Hematopoietic multipotent progenitor cell treated with erythropoietin and hydrocortisone succinate and interleukin-3 and kit ligand, for 17 days (in vitro differentiated cells): Measurements from ENCODE around the gene CDH26.

Experiments used
- DNase-seq: peaks from one replicate; pipeline ENCODE4 v3.0.0-alpha.2; 2015; ENCODE audit warnings: low spot score

The CDH26 gene

DNA sequence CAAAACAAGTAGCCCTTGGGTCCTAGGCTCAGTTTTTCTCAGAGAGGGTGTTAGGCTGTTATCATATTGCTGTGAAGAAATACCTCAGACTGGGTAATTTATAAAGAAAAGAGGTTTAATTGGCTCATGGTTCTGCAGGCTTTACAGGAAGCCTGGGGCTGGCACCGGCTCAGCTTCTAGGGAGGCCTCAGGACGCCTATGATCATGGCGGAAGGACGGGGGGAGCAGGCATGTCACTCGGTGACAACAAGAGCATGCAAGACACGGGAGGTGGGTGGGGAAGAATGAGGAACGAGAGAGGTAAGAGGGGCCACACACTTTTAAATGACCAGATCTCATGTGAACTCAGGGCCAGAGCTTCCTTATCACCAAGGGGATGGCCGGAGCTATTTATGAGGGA lies 26.9 kb downstream of the CDH26 start:
- no peak for DNase-seq

DNA sequence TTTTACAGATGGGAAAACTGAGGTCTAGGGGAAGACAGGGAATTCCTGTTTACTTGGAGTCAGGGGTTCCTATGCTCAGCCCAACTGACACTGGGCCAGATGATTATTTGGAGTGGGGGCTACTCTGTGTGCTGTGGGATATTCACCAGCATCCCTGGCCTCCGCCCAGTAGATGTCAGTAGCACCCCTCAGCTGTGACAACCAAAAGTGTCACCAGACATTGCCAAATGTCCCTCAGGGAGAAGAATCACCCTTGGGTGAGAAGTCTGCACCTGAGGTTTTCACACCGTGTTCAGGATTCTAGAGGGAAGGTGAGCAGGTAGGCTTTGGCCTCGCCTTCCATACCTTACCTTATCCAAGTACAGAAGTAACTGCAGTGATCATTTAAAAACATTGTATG lies 27.6 kb downstream of the CDH26 start:
- no peak for DNase-seq

DNA sequence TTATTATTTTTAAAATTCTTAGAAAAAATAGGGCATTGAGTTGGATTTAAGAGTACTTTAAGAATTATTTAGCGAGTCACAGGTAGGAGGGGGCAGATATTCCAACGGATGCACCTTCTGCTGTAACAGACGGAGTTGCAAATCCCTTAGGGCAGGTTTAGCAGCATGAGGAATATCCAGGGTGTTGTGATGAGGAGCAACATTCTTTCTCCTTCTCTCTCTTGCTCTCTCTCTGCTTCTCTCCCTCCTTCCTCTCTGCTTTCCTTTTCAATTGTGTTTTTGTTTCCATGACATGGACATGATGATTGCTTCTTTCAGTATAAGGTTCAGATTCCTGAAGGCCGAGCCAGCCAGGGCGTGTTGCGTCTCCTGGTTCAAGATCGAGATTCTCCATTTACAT lies 28.9 kb downstream of the CDH26 start:
- DNase-seq: no peak

DNA sequence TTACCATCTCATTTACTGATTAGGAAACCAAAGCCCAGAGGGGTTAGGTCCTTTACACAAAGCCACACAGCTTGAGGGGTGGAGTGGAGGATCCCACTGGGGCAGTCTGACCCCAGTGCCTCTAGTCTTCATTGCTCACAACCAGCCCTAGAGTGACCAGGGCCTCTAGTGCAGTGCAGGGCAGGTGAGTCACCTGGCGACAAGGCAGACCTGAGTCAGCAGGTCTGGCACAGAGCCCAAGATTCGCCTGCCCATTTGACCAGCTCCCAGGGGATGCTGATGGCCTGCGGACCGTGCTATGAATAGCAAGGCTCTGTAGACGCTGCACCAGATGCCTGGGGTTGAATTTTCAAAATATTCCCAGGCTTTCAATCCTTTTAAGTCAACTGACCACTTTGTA lies 29.9 kb downstream of the CDH26 start:
- DNase-seq: no peak

DNA sequence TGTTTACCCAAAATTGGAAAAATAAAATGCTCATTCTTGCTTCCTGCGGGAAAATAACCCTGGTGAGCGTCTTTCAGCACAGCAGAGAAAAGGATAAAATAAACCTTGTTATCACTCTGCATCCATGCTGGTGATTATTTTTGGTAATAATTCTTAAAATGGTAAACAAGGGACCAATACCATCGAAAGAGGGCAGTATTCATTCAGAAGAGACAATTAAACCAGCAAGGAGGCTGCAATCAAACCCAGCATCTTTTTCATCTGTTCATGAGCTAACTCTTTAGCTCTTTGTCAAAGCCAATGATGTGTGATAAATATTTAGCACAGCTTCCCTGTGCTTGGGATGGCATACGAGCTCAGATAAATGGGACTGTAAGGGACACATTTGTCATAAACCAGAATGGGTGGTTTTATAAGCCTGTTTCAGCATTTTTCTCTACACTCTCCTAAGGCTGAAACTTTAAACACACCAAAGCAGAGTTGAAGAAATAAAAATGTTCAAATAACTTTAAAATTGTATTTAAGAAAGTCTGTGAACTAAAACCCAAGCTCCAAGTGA lies 34.4 kb downstream of the CDH26 start:
- no peak for DNase-seq

DNA sequence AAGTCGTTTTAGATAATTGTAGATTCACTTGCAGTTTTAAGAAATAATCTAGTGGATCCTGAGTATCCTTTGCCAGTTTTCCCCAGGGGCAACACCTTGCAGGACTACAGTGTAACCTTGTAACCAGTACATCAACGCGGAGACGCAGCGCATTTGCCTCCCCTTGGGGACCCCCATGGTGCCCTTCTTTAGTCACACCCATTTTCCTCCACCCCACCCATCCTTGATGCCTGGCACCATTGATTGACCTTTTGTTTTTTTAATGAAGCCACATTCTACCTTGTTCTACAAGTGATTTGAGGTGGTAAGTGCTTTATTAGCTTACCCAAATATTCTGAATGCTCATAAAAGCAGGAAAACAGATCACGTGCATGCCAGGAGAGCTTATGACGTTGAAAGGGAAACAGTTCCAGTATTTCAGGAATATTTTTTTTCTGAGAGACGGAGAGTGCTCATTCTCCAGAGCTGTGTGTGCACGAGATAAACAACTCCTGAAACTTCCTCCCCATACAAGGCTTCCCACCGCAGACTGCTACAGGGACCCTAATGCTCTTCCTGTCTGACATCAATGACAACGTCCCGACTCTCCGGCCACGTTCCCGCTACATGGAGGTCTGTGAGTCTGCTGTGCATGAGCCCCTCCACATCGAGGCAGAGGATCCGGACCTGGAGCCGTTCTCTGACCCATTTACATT lies 35.7 kb downstream of the CDH26 start:
- no peak for DNase-seq

DNA sequence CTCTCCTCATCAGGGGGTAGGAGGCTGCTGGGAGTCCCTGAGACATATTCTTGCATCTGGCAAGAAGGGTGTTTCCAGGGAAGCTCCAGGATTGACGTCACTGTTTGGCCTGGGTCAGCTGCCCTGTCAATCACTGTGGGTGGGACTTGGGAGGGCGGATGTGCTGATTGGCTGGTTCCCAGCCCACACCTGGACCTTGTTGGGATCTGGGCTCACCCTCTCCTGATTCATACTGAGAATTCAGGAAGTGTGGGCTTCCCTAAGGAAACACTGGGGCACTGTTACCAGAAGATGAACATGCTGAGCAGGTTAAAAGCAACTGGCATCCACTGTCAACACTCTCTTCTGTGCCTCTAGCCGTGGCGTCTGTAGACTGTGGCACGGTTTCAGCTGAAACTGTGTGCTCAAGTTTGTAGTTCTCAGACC lies 36.5 kb downstream of the CDH26 start:
- no peak for DNase-seq

DNA sequence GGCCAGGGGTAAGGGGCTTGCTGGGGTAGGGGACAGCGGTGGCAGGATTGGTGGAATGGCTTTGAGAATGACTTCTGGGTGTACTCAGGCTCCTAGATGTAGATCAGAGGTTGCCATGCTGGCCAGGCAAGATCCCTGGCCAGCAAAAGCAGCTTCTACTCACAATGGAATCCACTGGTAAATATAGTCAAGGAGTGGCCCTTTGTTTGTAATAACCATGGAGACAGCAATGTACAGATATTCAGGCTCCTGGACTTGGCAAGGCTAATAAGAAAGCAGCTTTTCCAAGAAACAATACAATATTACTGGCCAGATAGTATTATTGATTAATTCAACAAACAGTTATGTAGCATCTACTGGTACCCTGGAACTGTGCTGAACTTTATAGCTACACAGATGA lies 37.9 kb downstream of the CDH26 start:
- DNase-seq: no peak

DNA sequence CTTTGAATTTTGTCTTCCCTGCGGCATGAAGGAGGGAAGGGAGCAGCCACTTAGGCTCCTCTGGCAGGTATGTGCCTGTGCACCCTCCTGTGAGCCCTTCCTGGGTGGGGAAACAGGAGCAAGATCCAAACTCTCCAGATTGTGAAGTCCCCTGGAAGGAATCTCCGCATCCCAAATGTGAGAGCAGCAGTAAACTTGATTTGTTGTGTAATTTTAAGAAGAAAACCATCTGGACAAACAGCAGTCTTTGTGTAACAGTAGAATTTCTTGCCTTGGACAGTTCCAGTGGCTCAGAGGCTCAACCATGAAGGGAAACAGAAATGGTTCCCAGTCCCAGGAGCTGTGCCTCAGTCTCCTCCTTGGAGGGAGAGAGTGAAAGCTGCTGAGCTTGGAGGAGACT lies 39.7 kb downstream of the CDH26 start:
- no peak for DNase-seq

DNA sequence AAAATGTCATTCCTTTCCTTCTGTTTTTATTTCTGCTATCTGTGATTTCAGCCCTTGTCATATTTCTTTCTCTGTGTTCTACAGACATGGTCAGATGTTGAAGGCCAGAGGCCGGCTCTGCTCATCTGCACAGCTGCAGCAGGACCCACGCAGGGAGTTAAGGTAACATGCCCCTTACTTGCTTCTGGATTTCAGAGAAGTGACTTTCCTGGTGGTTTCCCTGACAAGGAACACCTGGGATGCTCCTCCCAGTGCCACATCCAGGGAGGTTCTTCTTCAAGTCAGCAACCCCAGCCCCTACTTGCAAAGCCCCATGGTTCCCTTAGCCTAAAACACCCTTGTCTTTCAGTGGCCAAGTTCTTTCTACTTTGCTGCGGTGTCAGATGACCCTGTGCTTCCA lies 41.3 kb downstream of the CDH26 start:
- no peak for DNase-seq

DNA sequence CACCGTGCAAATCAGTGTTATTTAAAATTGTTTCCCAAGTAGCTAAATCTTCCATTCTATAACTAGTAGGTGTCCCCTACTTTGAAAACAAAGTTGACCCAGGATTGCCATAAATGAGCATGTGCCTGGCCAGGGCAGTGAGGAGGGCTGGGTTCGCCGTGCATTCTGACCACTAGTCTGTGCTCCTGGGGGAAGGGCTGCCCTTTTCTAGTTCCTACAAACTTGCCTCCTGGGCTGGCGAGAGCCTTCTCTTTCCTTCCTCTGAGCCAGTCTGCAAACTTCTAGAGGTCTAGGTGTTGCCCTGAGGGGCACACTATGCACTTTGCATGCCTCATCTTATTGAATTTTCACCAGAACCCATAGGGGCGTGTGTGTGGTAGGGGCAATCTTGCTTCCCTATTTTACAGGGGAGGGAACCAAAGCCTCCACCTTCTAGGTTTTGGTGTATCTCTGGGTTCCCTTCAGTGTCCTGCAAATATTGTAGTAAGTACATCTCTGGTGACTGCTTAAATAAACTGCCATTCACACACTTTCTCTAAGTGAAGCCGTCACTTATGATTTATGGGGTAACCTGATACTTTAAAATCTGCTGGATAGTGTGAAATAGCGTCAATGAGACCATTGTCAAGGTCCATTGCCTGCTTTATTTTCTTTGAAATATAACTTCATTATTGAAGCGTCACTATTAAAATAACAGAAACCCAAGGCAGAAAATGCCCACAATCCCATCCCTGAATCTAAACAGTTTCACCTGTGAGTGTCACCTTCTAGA lies 42.2 kb downstream of the CDH26 start:
- DNase-seq: no peak

DNA sequence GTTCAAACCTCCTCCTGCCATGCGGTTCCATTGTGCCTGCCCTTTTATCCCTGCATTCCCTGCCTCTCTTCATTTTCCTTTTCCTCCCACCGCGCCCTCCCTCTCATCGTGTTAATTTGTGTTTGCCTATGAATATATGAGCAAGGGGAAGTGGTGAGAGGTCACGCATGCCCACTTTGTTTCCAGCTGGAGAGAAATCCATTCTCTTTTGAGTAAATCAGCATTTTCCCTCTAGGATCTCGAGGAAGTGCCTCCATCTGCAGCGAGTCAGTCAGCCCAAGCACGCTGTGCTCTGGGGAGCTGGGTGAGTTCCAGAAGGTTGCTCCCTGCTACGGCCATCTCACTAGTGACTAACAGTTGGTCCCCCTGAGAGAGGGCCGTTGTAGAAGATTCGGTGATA lies 42.9 kb downstream of the CDH26 start:
- DNase-seq: no peak

DNA sequence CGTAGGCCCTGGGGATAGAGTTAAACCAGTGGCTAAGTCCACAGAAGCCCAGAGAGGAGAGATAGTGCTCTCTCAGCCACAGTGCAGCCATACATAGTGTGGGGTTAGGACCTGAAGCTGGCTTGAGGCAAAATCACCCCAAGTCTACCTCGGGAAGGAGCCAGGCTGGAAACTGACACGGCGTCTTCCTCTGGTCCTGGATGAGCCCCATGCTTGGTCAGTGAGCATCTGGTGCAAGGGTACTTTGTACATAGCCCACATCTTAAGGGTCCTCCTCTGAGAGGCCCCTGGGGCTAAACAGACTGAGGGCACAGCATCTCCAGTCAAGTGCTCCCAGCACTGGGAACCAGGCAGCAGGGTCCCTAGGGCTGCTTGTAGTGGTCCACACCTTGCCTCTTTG lies 45.6 kb downstream of the CDH26 start:
- DNase-seq: no peak

DNA sequence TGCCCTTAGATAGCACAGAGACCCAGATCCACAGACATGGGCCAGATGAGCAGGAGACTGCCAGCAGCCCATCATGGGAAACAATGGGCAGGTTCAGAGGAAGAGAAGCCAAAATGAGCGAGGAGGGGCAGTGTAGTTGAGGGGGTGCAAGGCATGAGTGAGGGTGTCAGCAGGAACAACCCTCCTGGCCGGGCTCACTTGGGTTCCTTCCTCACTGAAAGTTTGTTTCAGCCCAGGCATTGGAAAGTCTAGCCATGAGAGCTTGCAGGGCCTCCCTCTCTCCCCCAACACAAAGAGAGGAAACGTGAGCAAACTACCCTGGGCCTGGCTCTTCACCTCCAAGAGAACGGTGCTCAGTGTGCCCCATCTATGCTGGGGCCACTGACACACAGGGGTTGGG lies 48.0 kb downstream of the CDH26 start:
- DNase-seq: no peak

DNA sequence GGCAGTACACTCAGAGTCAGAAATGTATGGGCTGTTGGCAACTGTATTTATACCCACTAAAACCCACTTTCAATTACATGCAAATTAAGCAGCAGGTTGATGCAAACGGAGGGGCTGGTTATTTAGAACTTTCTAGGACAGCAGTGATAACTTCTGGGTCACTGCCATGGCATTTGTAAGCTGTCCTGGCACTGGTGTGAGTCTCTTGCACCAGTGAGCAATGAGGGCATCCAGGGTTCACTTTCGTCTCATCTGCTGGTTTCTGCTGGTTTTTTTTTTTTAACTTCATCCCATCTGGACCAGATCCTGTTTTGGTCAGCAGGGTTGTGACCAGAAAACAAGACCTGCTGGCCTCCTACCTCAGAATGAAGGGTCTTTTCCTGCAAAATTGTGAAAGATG lies 49.2 kb downstream of the CDH26 start:
- no peak for DNase-seq

DNA sequence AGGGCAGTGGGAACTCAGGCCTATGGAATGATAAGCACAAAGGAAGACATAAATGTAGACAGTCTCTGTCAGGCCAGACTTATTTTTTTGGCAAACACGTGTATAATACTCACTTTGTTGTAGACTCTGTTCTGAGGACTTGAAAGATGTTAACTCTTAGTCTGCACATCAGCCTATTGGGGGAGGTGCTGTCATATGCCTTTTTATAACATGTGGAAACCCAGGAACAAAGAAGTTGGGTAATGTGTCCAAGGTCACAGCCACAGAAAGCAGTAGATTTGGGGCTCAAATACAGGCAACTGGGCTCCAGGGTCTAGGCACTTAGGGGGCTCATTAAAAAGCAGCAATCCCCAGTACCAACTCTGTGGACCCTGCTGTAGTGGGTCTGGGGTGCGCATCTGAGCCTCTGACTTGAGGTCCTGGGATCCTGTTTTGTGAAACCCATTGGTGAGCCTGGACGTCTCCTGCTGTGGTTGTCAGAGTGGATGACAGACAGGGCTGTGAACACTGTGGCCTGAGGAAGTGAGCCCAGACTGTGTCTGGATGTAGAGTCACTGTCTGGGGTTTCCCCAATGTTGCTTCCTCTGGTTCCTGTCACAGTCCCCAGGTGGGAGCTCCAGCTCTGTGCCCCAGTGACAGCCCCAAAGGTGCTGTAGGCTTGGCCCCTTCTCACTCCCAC lies 50.0 kb downstream of the CDH26 start:
- DNase-seq: no peak

DNA sequence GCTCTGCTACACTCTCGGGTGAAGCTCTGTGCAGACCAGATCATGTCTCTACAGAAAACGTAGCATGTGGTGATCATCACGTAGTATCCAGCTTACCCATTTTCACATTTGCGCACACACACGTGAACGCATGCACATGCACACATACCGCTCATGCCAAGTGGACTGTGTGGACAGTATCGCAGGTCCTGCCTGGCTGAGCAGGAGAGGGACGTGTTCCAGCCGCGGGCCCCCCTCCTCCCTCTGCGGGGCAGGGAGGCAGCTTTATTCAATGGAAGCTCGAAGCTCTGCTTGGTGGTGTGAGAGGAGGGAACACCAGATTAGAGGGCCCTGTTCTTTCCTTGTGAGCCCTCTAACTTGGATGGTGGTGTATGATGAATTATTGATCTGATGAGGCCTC lies 51.1 kb downstream of the CDH26 start:
- no peak for DNase-seq

DNA sequence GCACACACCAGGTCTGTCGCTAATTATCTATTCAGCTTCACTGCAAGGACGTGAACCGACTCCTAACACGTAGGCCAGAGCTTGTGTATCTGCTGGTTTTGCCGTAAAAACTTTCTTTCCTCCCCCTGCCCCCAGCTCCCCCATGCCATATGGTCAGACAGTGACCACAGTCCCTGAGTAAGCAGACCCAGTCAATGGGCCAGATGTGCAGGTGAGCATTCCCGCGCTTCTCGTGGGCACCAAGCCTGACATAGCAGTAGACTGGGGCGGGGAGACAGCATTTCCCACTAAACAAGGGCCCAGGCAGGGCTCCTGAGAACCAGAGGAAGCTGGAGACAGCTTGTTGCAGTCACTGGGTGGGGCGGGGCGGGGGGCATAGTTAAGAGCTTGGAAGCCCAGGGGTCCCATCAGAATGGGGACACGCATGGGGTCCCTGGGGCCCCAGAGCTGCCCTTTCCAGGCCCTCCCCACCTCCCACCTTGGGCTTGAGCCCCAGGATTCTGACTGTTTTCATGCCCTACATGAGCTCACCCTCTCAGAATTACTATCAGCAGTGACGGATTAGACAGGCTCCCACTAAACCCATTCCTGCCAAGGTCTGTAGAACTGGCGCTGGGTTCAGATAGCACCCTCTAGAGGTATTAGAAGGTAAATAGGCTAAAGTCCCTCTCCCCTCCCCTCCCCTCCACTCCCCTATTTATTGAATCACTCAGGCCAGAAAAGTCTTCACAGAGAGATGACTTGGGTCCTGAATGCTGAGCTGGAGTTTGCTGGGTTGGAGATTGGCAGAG lies 51.8 kb downstream of the CDH26 start:
- no peak for DNase-seq

DNA sequence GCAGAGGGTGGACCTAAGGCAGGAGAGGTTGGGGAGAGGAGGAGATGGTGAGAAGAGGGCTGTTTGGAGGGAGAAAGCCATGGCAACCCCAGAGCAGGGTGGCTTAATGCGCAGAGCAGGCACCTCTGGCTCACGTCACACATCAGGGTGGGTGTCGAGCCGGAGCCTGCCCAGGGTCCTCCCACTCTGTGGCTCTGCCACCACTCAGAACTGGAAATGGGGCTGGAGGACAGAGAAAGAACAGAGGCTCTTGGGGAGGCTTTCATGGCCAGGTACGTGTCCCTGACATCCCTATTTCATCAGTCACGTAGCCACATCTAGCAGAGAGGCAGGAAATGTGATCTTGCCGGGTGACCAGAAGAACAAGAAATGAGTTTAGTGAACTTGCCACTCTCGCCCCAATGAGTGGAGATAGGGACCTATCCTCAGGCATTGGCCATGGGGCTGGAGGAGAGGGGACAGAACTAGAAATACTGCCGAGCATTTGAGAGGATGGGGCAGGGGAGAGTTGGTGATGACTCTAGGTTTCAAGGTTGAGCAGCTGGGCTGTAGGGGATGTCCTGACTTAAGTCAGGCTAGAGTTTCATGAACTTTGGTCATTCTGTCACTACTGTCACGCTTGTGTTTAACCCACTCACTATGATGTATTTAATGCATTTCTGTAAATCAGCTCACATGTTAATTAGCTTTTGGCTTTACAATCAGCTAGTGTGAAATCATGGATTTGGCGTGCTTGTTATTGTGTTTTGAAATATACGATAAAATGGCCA lies 52.7 kb downstream of the CDH26 start:
- no peak for DNase-seq

DNA sequence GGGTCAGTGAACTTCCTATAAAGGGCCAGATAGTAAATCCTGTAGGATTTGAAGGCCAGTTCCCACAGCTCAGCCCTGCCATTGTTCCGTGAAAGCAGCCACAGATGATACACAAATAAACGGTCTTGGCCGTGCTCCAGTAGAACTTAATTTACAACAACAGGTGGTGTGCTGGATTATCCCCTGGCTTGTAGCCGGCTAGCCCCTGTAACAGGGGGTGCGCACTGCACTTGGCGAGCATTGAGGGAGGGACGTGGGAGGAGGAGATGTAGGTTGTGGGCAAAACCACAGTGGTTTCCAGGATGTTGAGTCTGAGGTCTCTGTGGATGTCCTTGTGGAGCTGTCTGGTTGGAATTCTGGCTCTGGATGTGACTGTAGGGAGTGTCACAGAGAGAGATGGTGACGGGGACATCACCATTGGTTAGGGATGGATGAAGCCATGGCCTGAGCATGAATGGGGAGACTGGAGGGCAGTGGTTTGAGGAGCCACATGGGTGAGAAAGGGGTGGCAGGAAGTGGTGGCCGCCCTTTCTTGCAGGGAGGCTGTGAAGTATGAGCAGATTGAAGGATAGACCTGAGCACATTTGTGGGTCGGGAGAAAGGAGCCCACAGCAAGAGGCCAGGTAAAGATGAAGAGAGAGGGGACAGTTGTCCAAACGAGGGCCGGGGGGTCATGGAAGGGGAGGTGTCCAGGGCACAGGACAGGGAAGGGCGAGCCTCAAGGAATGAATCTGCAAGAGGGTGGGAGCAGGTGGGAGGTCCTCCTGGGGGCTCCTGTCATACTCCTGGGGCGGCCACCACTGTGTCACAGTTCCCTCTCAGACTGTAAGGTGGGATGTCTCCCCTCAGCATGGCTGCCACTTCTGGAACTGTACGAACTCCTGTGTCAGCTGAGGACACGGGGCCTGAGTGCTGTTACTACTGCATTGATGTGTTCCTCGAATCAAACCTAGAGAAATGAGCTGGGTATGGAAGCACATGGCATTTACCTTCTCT lies 53.6 kb downstream of the CDH26 start:
- no peak for DNase-seq
